Thoracic aorta (tissue), 2 donors: ENCODE results near the gene MRPL39. TPM values are rescaled to one million over a fixed set of nuclear protein-coding genes. Genes with fewer than 3 reads are reported as not detected.
A peak's percentile ranks its signal among the peaks of the same experiment; 100 is the strongest.

ENCODE experiments used
- ATAC-seq: fragments of 150-250 bp; one replicate; pipeline ENCODE4 v1.8.0; 2017; ENCODE audit warnings: low read depth; ENCODE audit not compliant: insufficient number of reproducible peaks, low FRiP score
- DNase-seq: peaks from one replicate; pipeline ENCODE4 v3.0.0-alpha.2; 2020; ENCODE audit warnings: low spot score
- H3K27ac ChIP-seq, 2 donors: fragments of 200-600 bp; sonication (generic); 1 replicate in 1 of 2; 2 replicates in 1 of 2; pipeline ENCODE4 v1.5.1; 2016; ENCODE audit warnings: mild to moderate bottlenecking in 2 of 2, moderate library complexity in 2 of 2
- H3K27me3 ChIP-seq: fragments of 200-600 bp; sonication (generic); replicated peaks from 2 replicates; pipeline ENCODE4 v1.6.0; 2016; ENCODE audit warnings: mild to moderate bottlenecking; ENCODE audit not compliant: insufficient read depth
- H3K36me3 ChIP-seq: fragments of 200-600 bp; sonication (generic); one replicate; pipeline ENCODE4 v1.5.1; 2016
- H3K4me1 ChIP-seq, 2 donors: fragments of 200-600 bp; sonication (generic); 1 replicate in 1 of 2; 2 replicates in 1 of 2; pipeline versions ENCODE4 v1.5.1 to v1.6.0; 2016; ENCODE audit warnings: low read depth in 2 of 2, mild to moderate bottlenecking in 1 of 2; ENCODE audit not compliant: control insufficient read depth in 1 of 2
- H3K4me3 ChIP-seq: fragments of 200-600 bp; sonication (generic); 2 replicates; pipeline ENCODE4 v1.5.1; 2016; ENCODE audit warnings: mild to moderate bottlenecking
- H3K9me3 ChIP-seq: fragments of 200-600 bp; sonication (generic); 2 replicates; pipeline ENCODE4 v1.5.1; 2016
- total RNA-seq, 2 donors: library from RNA; depleted of rRNA; stranded (reverse); fragments of >200 nt; gene quantifications; one replicate each; pipeline versions ENCODE4 v1.1.0 to v1.2.3, GENCODE V29; 2016
- TF ChIP-seq, protein P1 (sequence below): fragments of 200-600 bp; sonication (generic); IDR thresholded peaks from one replicate; pipeline ENCODE4 v1.5.1; 2019; ENCODE audit warnings: antibody characterized with exemption

The MRPL39 gene
- 10 to 100 TPM in 1 of 2 donors, 1 to 10 TPM in 1; 6.6 to 16.8 TPM for total RNA-seq

DNA sequence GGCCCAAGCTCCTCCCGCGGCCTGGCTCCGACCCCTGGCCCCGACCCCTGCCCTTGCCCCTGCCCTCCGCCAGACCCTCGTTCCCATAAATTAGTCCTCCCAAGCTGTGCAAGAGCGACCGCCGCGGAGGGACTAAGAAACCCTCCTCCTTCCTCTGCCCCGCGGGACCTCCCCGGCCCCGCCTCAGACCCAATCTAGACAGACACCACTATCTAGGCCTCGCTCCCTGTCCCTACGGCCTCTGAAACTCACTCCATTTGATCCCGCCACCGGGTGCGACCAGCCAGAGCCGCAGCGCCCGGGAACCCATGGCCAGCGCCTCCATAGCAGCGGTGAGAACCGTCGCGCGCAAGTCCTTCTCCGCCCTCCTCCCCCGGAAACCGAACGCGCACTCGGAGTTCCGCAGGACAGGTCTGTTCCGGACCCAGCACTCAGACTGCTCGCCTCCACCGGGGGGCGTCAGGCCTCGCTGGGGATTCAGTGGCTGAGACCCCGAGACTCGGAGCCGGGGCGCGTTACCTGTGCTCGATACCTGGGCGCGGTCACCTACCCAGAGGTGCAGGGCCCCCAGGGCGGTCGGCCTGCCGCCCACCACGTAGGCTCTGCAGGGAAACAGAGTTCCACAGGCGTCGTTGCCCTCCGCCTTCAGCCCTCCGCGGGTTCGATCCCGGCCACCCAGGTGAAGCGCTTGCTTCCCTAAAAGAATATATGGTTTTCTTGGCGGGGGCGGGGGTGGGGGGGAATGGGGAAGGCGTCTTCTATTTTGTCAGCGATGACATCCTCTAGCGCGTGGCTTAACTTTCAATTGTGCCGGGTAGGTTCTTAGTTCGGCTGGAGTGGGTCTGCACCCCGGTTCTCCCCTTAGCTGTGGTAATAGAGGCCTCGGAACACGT lies at the start of gene MRPL39:
MRPL39 (minus strand) TSS at position 331 of the 893 bp plus-strand sequence; CDS start at position 325, 6 bp downstream.
- no peaks in the 10 kb centered on the region for H3K9me3 ChIP-seq
- DNase-seq: peak; percentile 40
- no peak for ATAC-seq
- H3K4me3 ChIP-seq: peak within 1 kb of the TSS; percentile 95
- peak within 1 kb of the TSS; percentile 79 to 80 for H3K27ac ChIP-seq
- H3K36me3 ChIP-seq: peaks cover 14% of the 10 kb centered on the region
- no peaks in the 10 kb centered on the region for H3K27me3 ChIP-seq
- peaks cover 6 to 22% of the 10 kb centered on the region in 2 donors for H3K4me1 ChIP-seq
- TF ChIP-seq, protein P1, sequence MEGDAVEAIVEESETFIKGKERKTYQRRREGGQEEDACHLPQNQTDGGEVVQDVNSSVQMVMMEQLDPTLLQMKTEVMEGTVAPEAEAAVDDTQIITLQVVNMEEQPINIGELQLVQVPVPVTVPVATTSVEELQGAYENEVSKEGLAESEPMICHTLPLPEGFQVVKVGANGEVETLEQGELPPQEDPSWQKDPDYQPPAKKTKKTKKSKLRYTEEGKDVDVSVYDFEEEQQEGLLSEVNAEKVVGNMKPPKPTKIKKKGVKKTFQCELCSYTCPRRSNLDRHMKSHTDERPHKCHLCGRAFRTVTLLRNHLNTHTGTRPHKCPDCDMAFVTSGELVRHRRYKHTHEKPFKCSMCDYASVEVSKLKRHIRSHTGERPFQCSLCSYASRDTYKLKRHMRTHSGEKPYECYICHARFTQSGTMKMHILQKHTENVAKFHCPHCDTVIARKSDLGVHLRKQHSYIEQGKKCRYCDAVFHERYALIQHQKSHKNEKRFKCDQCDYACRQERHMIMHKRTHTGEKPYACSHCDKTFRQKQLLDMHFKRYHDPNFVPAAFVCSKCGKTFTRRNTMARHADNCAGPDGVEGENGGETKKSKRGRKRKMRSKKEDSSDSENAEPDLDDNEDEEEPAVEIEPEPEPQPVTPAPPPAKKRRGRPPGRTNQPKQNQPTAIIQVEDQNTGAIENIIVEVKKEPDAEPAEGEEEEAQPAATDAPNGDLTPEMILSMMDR: no peak

DNA sequence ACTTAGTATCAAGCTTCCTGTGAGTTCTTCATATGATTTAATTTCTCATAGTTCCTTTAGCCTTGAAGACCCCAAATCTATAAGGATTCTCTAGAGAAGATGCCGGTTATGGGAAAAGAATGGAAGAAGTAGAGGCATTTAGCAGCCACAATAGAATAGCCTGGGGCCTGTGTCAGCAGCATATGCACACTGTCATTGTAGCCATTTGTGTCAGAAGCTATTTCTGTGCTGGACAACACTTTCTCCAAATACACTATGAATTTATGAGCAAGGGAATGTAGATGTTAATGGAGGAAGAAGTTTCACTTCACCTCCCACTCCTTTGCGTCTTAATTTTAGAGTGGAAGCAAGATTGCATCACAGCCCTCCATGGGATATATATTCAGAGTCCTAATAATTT lies 49.1 kb upstream of the MRPL39 start:
- Histone ChIP-seq H3K4me1 (no peaks in the 10 kb centered on the region), H3K27ac (no peak overlapping the region), H3K27me3 (no peaks in the 10 kb centered on the region), H3K36me3 (no peaks in the 10 kb centered on the region), H3K9me3 (no peaks in the 10 kb centered on the region), H3K4me3 (no peak overlapping the region)
- DNase-seq (no peak), ATAC-seq (no peak)
- TF ChIP-seq, protein P1: no peak

DNA sequence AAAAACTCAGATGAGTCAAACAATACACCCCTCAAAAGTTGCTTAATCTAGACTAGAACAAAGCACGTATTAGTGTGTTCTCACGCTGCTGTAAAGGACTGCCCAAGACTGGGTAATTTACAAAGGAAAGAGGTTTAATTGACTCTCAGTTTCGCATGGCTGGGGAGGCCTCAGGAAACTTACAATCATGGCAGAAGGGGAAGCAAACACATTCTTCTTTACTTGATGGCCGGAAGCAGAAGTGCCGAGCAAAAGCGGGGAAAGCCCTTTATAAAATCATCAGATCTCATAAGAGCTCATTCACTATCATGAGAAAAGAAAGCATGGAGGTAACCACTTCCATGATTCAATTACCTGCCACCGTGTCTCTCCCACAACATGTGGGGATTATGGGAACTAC lies 41.9 kb upstream of the MRPL39 start:
- no peak for ATAC-seq
- H3K27ac ChIP-seq: no peak overlapping the region
- TF ChIP-seq, protein P1: no peak
- H3K27me3 ChIP-seq: no peaks in the 10 kb centered on the region
- no peak for DNase-seq
- H3K36me3 ChIP-seq: no peaks in the 10 kb centered on the region
- H3K4me1 ChIP-seq: no peaks in the 10 kb centered on the region
- no peak overlapping the region for H3K4me3 ChIP-seq
- no peaks in the 10 kb centered on the region for H3K9me3 ChIP-seq

- DNase-seq (no peak), ATAC-seq (no peak)
- H3K27ac ChIP-seq: no peak overlapping the region
- no peaks in the 10 kb centered on the region for H3K9me3 ChIP-seq
- no peaks in the 10 kb centered on the region for H3K4me1 ChIP-seq
- H3K36me3 ChIP-seq: no peaks in the 10 kb centered on the region
- no peaks in the 10 kb centered on the region for H3K27me3 ChIP-seq
- TF ChIP-seq, protein P1: no peak
- H3K4me3 ChIP-seq: no peak overlapping the region
Measured at GRCh38 chr21:25647647-25648046, 40.4 kb upstream of the MRPL39 start.

- no peak overlapping the region for H3K27ac ChIP-seq
Measured at GRCh38 chr21:25646474-25646873, 39.2 kb upstream of the MRPL39 start.

More at GRCh38 chr21:25646474-25646873, 39.2 kb upstream of the MRPL39 start:
- no peak overlapping the region for H3K4me3 ChIP-seq
- H3K27me3 ChIP-seq: no peaks in the 10 kb centered on the region
- DNase-seq: no peak
- no peaks in the 10 kb centered on the region for H3K4me1 ChIP-seq
- no peaks in the 10 kb centered on the region for H3K36me3 ChIP-seq
- no peak for ATAC-seq
- H3K9me3 ChIP-seq: no peaks in the 10 kb centered on the region
- TF ChIP-seq, protein P1: no peak
